Mesothelial cell of epicardium (in vitro differentiated cells): ENCODE measurements around the gene PAM16. TPM values are rescaled to one million over a fixed set of nuclear protein-coding genes. Genes with fewer than 3 reads are reported as not detected.

Experiments
- DNase-seq, 2 experiments: peaks; one replicate each; pipeline ENCODE4 v3.0.0; 2021; ENCODE audit warnings: low spot score in 2 of 2; ENCODE audit not compliant: unreplicated experiment in 2 of 2
- H3K27ac Mint-ChIP-seq: 2 replicates; pipeline ENCODE4 v1.8.0; 2021; ENCODE audit warnings: mixed read lengths
- H3K27me3 Mint-ChIP-seq: 2 replicates; pipeline ENCODE4 v1.8.0; 2021; ENCODE audit warnings: low read depth, mixed read lengths
- H3K36me3 Mint-ChIP-seq: 2 replicates; pipeline ENCODE4 v1.8.0; 2021; ENCODE audit warnings: mixed read lengths
- H3K4me1 Mint-ChIP-seq: 2 replicates; pipeline ENCODE4 v1.8.0; 2021; ENCODE audit warnings: mixed read lengths
- H3K4me3 Mint-ChIP-seq: 2 replicates; pipeline ENCODE4 v1.8.0; 2021; ENCODE audit warnings: mild to moderate bottlenecking, moderate library complexity, mixed read lengths
- H3K9me3 Mint-ChIP-seq: 2 replicates; pipeline ENCODE4 v1.8.0; 2021; ENCODE audit warnings: mixed read lengths
- total RNA-seq: library from RNA; stranded (reverse); gene quantifications from 3 replicates; pipeline ENCODE4 v1.2.1, GENCODE V29; 2021
- TF ChIP-seq, protein P1 (sequence below): fragments of 200-600 bp; sonication (generic); IDR thresholded peaks from one replicate; pipeline ENCODE4 v1.5.0; 2021; ENCODE audit warnings: antibody characterized with exemption; ENCODE audit not compliant: unreplicated experiment

Gene PAM16
- total RNA-seq, 1 donor from 2014 or later: 35.6 TPM

DNA sequence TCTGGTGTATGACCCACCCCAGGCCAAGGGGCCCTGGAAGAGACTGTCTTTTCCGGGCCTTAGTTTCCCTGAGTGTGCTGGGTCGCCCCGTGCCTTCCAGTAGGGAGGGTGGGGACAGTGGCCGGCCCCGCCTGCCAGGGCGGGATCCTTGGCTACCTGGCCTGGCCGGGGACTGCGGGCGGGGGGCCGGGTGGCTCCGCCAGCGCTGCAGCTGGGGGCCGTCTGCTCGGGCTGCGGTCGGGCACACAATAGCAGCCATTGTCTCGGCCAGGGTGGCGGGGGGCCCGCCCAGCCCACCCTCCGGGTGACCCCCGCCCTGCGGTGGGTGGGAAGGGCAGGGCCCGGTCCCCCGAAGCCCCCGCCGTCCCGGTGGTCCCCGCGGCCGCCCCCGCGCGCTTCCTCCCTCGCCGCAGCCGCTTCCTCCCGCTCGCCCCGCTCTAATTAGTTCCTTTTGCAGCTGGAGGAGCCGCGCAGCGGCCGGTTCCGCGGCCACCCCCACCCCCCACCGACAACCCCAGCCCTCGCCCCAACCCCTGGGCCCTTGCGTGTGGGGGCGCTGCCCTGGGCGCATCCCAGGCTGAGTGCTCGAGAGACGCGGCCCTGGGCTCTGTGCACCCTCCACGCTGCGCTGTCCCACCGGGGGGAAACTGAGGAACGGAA lies 23.6 kb downstream of the PAM16 start:
- Mint-ChIP-seq H3K4me3 (peak overlapping the region; percentile 34), H3K36me3 (peaks cover 1% of the 10 kb centered on the region), H3K4me1 (peaks cover 38% of the 10 kb centered on the region), H3K9me3 (no peaks in the 10 kb centered on the region), H3K27me3 (no peaks in the 10 kb centered on the region), H3K27ac (no peak overlapping the region)
- peak in 1 of 2 experiments; percentile 36 for DNase-seq
- TF ChIP-seq, protein P1, sequence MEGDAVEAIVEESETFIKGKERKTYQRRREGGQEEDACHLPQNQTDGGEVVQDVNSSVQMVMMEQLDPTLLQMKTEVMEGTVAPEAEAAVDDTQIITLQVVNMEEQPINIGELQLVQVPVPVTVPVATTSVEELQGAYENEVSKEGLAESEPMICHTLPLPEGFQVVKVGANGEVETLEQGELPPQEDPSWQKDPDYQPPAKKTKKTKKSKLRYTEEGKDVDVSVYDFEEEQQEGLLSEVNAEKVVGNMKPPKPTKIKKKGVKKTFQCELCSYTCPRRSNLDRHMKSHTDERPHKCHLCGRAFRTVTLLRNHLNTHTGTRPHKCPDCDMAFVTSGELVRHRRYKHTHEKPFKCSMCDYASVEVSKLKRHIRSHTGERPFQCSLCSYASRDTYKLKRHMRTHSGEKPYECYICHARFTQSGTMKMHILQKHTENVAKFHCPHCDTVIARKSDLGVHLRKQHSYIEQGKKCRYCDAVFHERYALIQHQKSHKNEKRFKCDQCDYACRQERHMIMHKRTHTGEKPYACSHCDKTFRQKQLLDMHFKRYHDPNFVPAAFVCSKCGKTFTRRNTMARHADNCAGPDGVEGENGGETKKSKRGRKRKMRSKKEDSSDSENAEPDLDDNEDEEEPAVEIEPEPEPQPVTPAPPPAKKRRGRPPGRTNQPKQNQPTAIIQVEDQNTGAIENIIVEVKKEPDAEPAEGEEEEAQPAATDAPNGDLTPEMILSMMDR: no peak

GRCh38 chr16:4325253-4325758 lies 25.8 kb downstream of the PAM16 start:
- no peaks in the 10 kb centered on the region for H3K36me3 Mint-ChIP-seq
- TF ChIP-seq, protein P1: no peak
- no peaks in the 10 kb centered on the region for H3K9me3 Mint-ChIP-seq
- H3K4me1 Mint-ChIP-seq: peaks cover 50% of the 10 kb centered on the region
- no peak for DNase-seq
- H3K4me3 Mint-ChIP-seq: no peak overlapping the region
- H3K27ac Mint-ChIP-seq: peak overlapping the region; percentile 82
- H3K27me3 Mint-ChIP-seq: no peaks in the 10 kb centered on the region

GRCh38 chr16:4324492-4325252 lies 26.4 kb downstream of the PAM16 start:
- H3K9me3 Mint-ChIP-seq: no peaks in the 10 kb centered on the region
- H3K4me1 Mint-ChIP-seq: peaks cover 53% of the 10 kb centered on the region
- no peaks in the 10 kb centered on the region for H3K36me3 Mint-ChIP-seq
- DNase-seq: peak in 1 of 2 experiments; percentile 37
- H3K27ac Mint-ChIP-seq: peak overlapping the region; percentile 95
- H3K27me3 Mint-ChIP-seq: no peaks in the 10 kb centered on the region
- TF ChIP-seq, protein P1: no peak
- peak overlapping the region; percentile 33 for H3K4me3 Mint-ChIP-seq

- H3K4me1 Mint-ChIP-seq: peaks cover 53% of the 10 kb centered on the region
- no peaks in the 10 kb centered on the region for H3K36me3 Mint-ChIP-seq
- no peaks in the 10 kb centered on the region for H3K9me3 Mint-ChIP-seq
- TF ChIP-seq, protein P1: no peak
- peak in 1 of 2 experiments; percentile 60 for DNase-seq
- H3K27me3 Mint-ChIP-seq: no peaks in the 10 kb centered on the region
- H3K4me3 Mint-ChIP-seq: peak overlapping the region; percentile 33
- H3K27ac Mint-ChIP-seq: peak overlapping the region; percentile 95
These were observed 27.2 kb downstream of the PAM16 start for GRCh38 chr16:4323845-4324488.

GRCh38 chr16:4323071-4323844 lies 27.9 kb downstream of the PAM16 start:
- Mint-ChIP-seq H3K4me1 (peaks cover 55% of the 10 kb centered on the region), H3K4me3 (no peak overlapping the region), H3K27me3 (no peaks in the 10 kb centered on the region), H3K27ac (peak overlapping the region; percentile 95), H3K9me3 (no peaks in the 10 kb centered on the region), H3K36me3 (no peaks in the 10 kb centered on the region)
- DNase-seq: peak in 1 of 2 experiments; percentile 50
- TF ChIP-seq, protein P1: no peak
